GM12865 (cell line): ENCODE data around the gene MRC1.

Experiments used
- DNase-seq: peaks from one replicate; pipeline ENCODE4 v3.0.0; 2010; ENCODE audit warnings: low read depth
- H3K4me3 ChIP-seq: 2 replicates; pipeline ENCODE4 v1.5.1; 2011; ENCODE audit warnings: mild to moderate bottlenecking, low read depth, low read length, control low read depth
- CTCF ChIP-seq: IDR thresholded peaks from 2 replicates; pipeline ENCODE4 v1.5.1; 2011; ENCODE audit warnings: low read length, control low read depth, low read depth, inconsistent platforms; ENCODE audit not compliant: insufficient read depth; ENCODE audit errors: missing control alignments

MRC1 gene

GRCh38 chr10:17793823-17794644, 15.1 kb upstream of the MRC1 start:
- no peak for DNase-seq

GRCh38 chr10:17795083-17795482, 14.1 kb upstream of the MRC1 start:
- DNase-seq = no peak
- TF ChIP-seq CTCF = no peak
- H3K4me3 ChIP-seq = no peak overlapping the region

More at GRCh38 chr10:17793823-17794644, 15.1 kb upstream of the MRC1 start:
- no peak for TF ChIP-seq CTCF
- H3K4me3 ChIP-seq = no peak overlapping the region

- no peak for DNase-seq
- no peak overlapping the region for H3K4me3 ChIP-seq
- TF ChIP-seq CTCF = no peak
Observed at GRCh38 chr10:17795813-17796594, 13.1 kb upstream of the MRC1 start.

GRCh38 chr10:17801507-17801906, 7.6 kb upstream of the MRC1 start:
- TF ChIP-seq CTCF = peak; percentile 9
- DNase-seq = no peak
- no peak overlapping the region for H3K4me3 ChIP-seq

GRCh38 chr10:17802350-17802749, 6.8 kb upstream of the MRC1 start:
- no peak overlapping the region for H3K4me3 ChIP-seq
- DNase-seq = no peak
- TF ChIP-seq CTCF = no peak

- no peak overlapping the region for H3K4me3 ChIP-seq
- DNase-seq = no peak
- TF ChIP-seq CTCF = no peak
Observed at GRCh38 chr10:17802976-17803375, 6.2 kb upstream of the MRC1 start.
